WERI-Rb-1 (cell line): Measurements from ENCODE around the gene TENM4.

Source experiments
- DNase-seq: peaks from one replicate; pipeline ENCODE4 v3.0.0-alpha.2; 2020
- H3K27ac ChIP-seq: fragments of 250-450 bp; sonication (Bioruptor Pico); 2 replicates; pipeline ENCODE4 v1.5.1; 2020; ENCODE audit warnings: mild to moderate bottlenecking, moderate library complexity
- H3K27me3 ChIP-seq: fragments of 250-450 bp; sonication (Bioruptor Pico); 2 replicates; pipeline ENCODE4 v1.5.1; 2021; ENCODE audit warnings: mild to moderate bottlenecking, low read depth, moderate library complexity; ENCODE audit not compliant: insufficient read depth, severe bottlenecking
- H3K36me3 ChIP-seq: fragments of 250-450 bp; sonication (Bioruptor Pico); 2 replicates; pipeline ENCODE4 v1.5.1; 2020; ENCODE audit warnings: mild to moderate bottlenecking, moderate library complexity
- H3K4me3 ChIP-seq: 2 replicates; pipeline ENCODE4 v1.5.1; 2011; ENCODE audit warnings: low read depth, mild to moderate bottlenecking, control low read depth, low read length
- H3K9me3 ChIP-seq: fragments of 250-450 bp; sonication (Bioruptor Pico); 2 replicates; pipeline ENCODE4 v1.5.1; 2021; ENCODE audit warnings: mild to moderate bottlenecking, moderate library complexity; ENCODE audit not compliant: severe bottlenecking
- CTCF ChIP-seq: IDR thresholded peaks from 2 replicates; pipeline ENCODE4 v1.5.1; 2011; ENCODE audit warnings: low read depth, mild to moderate bottlenecking, control low read depth, inconsistent platforms, low read length

Gene TENM4

GRCh38 chr11:78696177-78696576, 744.7 kb downstream of the TENM4 start:
- no peak overlapping the region for H3K4me3 ChIP-seq
- H3K27ac ChIP-seq: no peak overlapping the region
- no peaks in the 10 kb centered on the region for H3K36me3 ChIP-seq
- H3K9me3 ChIP-seq: no peaks in the 10 kb centered on the region
- DNase-seq: no peak
- TF ChIP-seq CTCF: no peak
- peaks cover 43% of the 10 kb centered on the region for H3K27me3 ChIP-seq

DNA sequence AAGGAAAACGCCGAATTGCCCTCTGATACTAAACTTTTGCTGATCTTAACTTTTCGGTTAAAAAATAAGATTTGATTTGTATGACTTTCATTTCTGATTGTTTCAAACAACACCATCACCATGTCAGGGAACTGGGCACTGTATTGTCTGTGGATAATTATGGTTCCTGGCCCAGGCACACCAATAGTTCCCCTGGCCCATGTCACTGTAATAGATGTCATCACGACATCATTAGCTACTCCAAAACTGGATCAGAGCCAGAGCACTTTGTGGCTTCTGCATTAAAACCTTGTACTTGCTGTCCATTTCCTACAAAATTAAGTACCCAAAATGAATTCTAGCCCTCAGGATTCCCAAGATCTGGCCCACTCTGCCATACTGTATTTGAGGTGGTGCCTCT, 746.7 kb downstream of the TENM4 start:
- no peak for TF ChIP-seq CTCF
- Histone ChIP-seq H3K4me3 (no peak overlapping the region), H3K9me3 (no peaks in the 10 kb centered on the region), H3K36me3 (no peaks in the 10 kb centered on the region), H3K27ac (no peak overlapping the region), H3K27me3 (peaks cover 29% of the 10 kb centered on the region)
- DNase-seq: no peak

DNA sequence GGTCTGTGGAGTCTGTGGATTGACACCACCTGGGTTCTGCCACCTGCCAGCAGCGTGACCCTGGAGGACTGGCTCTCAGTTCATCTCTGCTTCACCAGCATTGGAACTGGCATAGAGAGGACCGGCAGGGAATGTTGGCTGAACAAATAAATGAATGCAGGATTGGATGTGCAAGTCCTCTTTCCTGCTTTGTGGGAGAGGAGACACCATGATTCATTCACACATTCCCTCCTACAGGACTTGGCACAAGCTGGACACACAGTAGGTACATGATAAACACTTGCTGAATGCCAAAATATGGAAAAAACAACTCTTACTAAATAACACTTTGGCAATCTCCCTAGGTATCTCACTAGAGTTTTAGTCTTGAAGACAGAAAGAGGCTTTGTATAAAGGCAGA, 749.6 kb downstream of the TENM4 start:
- Histone ChIP-seq H3K27me3 (peaks cover 27% of the 10 kb centered on the region), H3K9me3 (no peaks in the 10 kb centered on the region), H3K27ac (no peak overlapping the region), H3K4me3 (no peak overlapping the region), H3K36me3 (no peaks in the 10 kb centered on the region)
- DNase-seq: no peak
- no peak for TF ChIP-seq CTCF

GRCh38 chr11:78690352-78690987, 750.4 kb downstream of the TENM4 start:
- no peak overlapping the region for H3K27ac ChIP-seq
- no peak for TF ChIP-seq CTCF
- H3K9me3 ChIP-seq: no peaks in the 10 kb centered on the region
- H3K27me3 ChIP-seq: peaks cover 29% of the 10 kb centered on the region
- no peaks in the 10 kb centered on the region for H3K36me3 ChIP-seq
- DNase-seq: no peak
- H3K4me3 ChIP-seq: no peak overlapping the region

- no peak overlapping the region for H3K4me3 ChIP-seq
- H3K27me3 ChIP-seq: peaks cover 30% of the 10 kb centered on the region
- DNase-seq: no peak
- no peaks in the 10 kb centered on the region for H3K9me3 ChIP-seq
- no peak for TF ChIP-seq CTCF
- H3K27ac ChIP-seq: no peak overlapping the region
- H3K36me3 ChIP-seq: no peaks in the 10 kb centered on the region
These were observed 751.2 kb downstream of the TENM4 start for GRCh38 chr11:78689585-78690153.

- Histone ChIP-seq H3K27me3 (peaks cover 34% of the 10 kb centered on the region), H3K9me3 (no peaks in the 10 kb centered on the region), H3K27ac (no peak overlapping the region), H3K4me3 (no peak overlapping the region), H3K36me3 (no peaks in the 10 kb centered on the region)
- DNase-seq: no peak
- no peak for TF ChIP-seq CTCF
These were observed 751.7 kb downstream of the TENM4 start for GRCh38 chr11:78689101-78689500.
